Progenitor cell of endocrine pancreas (in vitro differentiated cells): ENCODE data around the gene LGI2. TPM values are rescaled to one million over a fixed set of nuclear protein-coding genes. Genes with fewer than 3 reads are reported as not detected.

Source experiments
- DNase-seq: peaks from one replicate; pipeline ENCODE4 v3.0.0; 2021; ENCODE audit warnings: low spot score; ENCODE audit not compliant: unreplicated experiment
- H3K27ac Mint-ChIP-seq: 2 replicates; pipeline ENCODE4 v1.8.0; 2021; ENCODE audit warnings: mild to moderate bottlenecking, moderate library complexity, mixed read lengths
- H3K27me3 Mint-ChIP-seq: 2 replicates; pipeline ENCODE4 v1.8.0; 2021; ENCODE audit warnings: mixed read lengths
- H3K36me3 Mint-ChIP-seq: 2 replicates; pipeline ENCODE4 v1.8.0; 2022; ENCODE audit warnings: mixed read lengths; ENCODE audit not compliant: insufficient read depth
- H3K4me1 Mint-ChIP-seq: 2 replicates; pipeline ENCODE4 v1.8.0; 2021; ENCODE audit warnings: low read depth, mixed read lengths
- H3K4me3 Mint-ChIP-seq: 2 replicates; pipeline ENCODE4 v1.8.0; 2021; ENCODE audit warnings: low read depth, mild to moderate bottlenecking, moderate library complexity, mixed read lengths
- H3K9me3 Mint-ChIP-seq: 2 replicates; pipeline ENCODE4 v1.8.0; 2021; ENCODE audit warnings: low read depth, mixed read lengths
- CTCF ChIP-seq: fragments of 200-600 bp; sonication (generic); IDR thresholded peaks from one replicate; pipeline ENCODE4 v1.5.0; 2021; ENCODE audit warnings: antibody characterized with exemption, mild to moderate bottlenecking; ENCODE audit not compliant: unreplicated experiment
- total RNA-seq: library from RNA; stranded (reverse); gene quantifications from 2 replicates; pipeline ENCODE4 v1.2.1, GENCODE V29; 2021

LGI2 gene
- total RNA-seq, 1 donor from 2014 or later = 17.4 TPM

GRCh38 chr4:24979554-24979953 lies 51.2 kb downstream of the LGI2 start:
- no peaks in the 10 kb centered on the region for H3K36me3 Mint-ChIP-seq
- peaks cover 32% of the 10 kb centered on the region for H3K27me3 Mint-ChIP-seq
- H3K4me3 Mint-ChIP-seq = no peak overlapping the region
- no peak for TF ChIP-seq CTCF
- no peak overlapping the region for H3K27ac Mint-ChIP-seq
- DNase-seq = no peak
- H3K9me3 Mint-ChIP-seq = no peaks in the 10 kb centered on the region
- H3K4me1 Mint-ChIP-seq = no peaks in the 10 kb centered on the region

DNA sequence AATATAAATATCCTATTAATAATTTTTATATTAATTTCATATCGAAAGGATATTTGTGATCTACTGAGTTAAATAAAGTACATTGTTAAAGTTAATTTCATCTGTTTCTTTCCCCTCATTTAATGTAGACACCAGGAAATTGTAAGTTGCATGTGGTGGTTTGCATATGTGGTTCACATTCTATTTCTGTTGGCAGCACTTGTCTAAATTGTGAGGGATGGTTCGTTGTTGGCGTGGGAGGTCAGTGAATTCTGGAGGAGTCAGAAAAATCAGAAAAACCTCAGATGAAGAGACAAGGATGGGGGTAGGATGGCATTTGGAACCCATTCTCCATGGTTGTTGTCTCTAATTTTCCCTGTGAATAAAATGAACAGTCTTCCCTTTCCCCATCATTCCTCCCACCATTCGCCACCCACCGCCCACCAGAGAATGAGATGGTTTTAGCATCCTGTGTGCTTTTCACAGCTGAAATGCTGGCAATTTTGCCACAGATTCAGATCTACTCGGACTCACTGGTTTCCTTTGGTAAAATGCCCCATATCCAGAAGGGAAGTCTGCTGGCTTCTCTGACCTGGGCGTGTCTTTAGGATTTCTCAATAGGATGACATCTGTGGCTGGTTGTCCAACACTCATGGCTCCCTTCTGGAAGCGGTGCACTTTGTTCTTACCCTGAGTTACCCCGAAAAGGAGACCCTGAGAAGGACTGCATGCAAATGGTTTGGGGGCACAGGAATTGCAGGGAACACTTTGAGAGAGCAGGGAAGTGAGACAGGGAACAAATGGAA lies 52.3 kb downstream of the LGI2 start:
- Mint-ChIP-seq H3K4me1 (peaks cover 3% of the 10 kb centered on the region), H3K27ac (no peak overlapping the region), H3K36me3 (no peaks in the 10 kb centered on the region), H3K4me3 (no peak overlapping the region), H3K9me3 (no peaks in the 10 kb centered on the region), H3K27me3 (peaks cover 35% of the 10 kb centered on the region)
- no peak for DNase-seq
- no peak for TF ChIP-seq CTCF

GRCh38 chr4:24975510-24975909 lies 55.2 kb downstream of the LGI2 start:
- H3K4me3 Mint-ChIP-seq = no peak overlapping the region
- no peaks in the 10 kb centered on the region for H3K9me3 Mint-ChIP-seq
- TF ChIP-seq CTCF = no peak
- peaks cover 6% of the 10 kb centered on the region for H3K4me1 Mint-ChIP-seq
- no peak for DNase-seq
- peaks cover 32% of the 10 kb centered on the region for H3K27me3 Mint-ChIP-seq
- no peak overlapping the region for H3K27ac Mint-ChIP-seq
- no peaks in the 10 kb centered on the region for H3K36me3 Mint-ChIP-seq

GRCh38 chr4:24973747-24974601 lies 56.8 kb downstream of the LGI2 start:
- no peak for TF ChIP-seq CTCF
- H3K9me3 Mint-ChIP-seq = no peaks in the 10 kb centered on the region
- no peaks in the 10 kb centered on the region for H3K36me3 Mint-ChIP-seq
- no peak overlapping the region for H3K4me3 Mint-ChIP-seq
- no peak for DNase-seq
- no peak overlapping the region for H3K27ac Mint-ChIP-seq
- H3K27me3 Mint-ChIP-seq = peaks cover 21% of the 10 kb centered on the region
- H3K4me1 Mint-ChIP-seq = peaks cover 6% of the 10 kb centered on the region

- no peak for TF ChIP-seq CTCF
- no peak for DNase-seq
- Mint-ChIP-seq H3K4me1 (peaks cover 6% of the 10 kb centered on the region), H3K27ac (no peak overlapping the region), H3K9me3 (no peaks in the 10 kb centered on the region), H3K27me3 (peaks cover 16% of the 10 kb centered on the region), H3K4me3 (no peak overlapping the region), H3K36me3 (no peaks in the 10 kb centered on the region)
These were observed 57.4 kb downstream of the LGI2 start for GRCh38 chr4:24973404-24973746.
